ENCODE results near the gene RBP4.

DNA sequence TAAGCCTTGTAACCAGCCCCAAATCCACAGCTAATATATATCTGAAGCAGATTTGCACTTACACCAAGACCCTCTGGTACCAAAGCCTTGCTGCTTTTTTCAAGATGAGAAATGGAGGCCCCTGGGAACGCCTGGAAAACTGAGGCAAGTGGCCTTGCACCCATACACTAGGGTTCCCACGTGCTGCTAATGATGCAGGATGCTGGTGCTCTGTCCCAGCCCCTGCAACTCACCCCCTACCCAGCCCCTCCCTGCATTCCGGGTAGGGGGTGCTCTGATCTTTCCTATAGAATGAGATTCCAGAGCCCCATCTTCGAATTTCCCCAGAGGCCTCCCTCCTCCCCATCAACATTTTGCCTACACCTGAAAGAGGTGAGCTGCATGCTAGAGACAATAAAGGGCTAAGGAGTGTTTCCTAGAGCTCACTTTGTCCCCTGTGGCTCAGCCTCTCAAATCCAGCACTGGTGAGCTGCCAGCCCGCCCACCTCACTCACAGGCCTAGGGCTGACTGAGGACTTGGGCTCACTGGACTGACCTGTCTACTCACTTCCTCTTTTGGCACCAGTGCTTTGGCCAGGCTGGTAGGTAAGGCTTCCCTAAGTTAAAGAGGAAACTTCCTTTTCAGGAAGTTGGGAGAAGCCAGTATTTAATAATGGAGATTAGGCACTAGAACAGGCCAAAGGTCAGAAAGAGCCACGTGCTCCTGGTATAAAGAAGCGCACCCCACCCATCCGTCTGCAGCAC lies 9.8 kb downstream of the RBP4 start:
- TF ChIP-seq, protein P1, sequence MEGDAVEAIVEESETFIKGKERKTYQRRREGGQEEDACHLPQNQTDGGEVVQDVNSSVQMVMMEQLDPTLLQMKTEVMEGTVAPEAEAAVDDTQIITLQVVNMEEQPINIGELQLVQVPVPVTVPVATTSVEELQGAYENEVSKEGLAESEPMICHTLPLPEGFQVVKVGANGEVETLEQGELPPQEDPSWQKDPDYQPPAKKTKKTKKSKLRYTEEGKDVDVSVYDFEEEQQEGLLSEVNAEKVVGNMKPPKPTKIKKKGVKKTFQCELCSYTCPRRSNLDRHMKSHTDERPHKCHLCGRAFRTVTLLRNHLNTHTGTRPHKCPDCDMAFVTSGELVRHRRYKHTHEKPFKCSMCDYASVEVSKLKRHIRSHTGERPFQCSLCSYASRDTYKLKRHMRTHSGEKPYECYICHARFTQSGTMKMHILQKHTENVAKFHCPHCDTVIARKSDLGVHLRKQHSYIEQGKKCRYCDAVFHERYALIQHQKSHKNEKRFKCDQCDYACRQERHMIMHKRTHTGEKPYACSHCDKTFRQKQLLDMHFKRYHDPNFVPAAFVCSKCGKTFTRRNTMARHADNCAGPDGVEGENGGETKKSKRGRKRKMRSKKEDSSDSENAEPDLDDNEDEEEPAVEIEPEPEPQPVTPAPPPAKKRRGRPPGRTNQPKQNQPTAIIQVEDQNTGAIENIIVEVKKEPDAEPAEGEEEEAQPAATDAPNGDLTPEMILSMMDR (IDR thresholded peaks at IDR 0.05), result no peak
- TF ChIP-seq POLR2A (IDR thresholded peaks at IDR 0.05; ENCODE audit: low read length), result no peak
- TF ChIP-seq POLR2AphosphoS2 (conservative IDR thresholded peaks at IDR 0.05; ENCODE audit: low read length), result no peak
- TF ChIP-seq ZC3H11A (IDR thresholded peaks at IDR 0.05), result no peak
- TF ChIP-seq, protein P2, sequence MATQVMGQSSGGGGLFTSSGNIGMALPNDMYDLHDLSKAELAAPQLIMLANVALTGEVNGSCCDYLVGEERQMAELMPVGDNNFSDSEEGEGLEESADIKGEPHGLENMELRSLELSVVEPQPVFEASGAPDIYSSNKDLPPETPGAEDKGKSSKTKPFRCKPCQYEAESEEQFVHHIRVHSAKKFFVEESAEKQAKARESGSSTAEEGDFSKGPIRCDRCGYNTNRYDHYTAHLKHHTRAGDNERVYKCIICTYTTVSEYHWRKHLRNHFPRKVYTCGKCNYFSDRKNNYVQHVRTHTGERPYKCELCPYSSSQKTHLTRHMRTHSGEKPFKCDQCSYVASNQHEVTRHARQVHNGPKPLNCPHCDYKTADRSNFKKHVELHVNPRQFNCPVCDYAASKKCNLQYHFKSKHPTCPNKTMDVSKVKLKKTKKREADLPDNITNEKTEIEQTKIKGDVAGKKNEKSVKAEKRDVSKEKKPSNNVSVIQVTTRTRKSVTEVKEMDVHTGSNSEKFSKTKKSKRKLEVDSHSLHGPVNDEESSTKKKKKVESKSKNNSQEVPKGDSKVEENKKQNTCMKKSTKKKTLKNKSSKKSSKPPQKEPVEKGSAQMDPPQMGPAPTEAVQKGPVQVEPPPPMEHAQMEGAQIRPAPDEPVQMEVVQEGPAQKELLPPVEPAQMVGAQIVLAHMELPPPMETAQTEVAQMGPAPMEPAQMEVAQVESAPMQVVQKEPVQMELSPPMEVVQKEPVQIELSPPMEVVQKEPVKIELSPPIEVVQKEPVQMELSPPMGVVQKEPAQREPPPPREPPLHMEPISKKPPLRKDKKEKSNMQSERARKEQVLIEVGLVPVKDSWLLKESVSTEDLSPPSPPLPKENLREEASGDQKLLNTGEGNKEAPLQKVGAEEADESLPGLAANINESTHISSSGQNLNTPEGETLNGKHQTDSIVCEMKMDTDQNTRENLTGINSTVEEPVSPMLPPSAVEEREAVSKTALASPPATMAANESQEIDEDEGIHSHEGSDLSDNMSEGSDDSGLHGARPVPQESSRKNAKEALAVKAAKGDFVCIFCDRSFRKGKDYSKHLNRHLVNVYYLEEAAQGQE (IDR thresholded peaks at IDR 0.05), result no peak
- TF ChIP-seq, protein P3, sequence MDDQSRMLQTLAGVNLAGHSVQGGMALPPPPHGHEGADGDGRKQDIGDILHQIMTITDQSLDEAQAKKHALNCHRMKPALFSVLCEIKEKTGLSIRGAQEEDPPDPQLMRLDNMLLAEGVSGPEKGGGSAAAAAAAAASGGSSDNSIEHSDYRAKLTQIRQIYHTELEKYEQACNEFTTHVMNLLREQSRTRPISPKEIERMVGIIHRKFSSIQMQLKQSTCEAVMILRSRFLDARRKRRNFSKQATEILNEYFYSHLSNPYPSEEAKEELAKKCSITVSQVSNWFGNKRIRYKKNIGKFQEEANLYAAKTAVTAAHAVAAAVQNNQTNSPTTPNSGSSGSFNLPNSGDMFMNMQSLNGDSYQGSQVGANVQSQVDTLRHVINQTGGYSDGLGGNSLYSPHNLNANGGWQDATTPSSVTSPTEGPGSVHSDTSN (IDR thresholded peaks at IDR 0.05), result no peak
- TF ChIP-seq JUN (IDR thresholded peaks at IDR 0.05), result no peak
- TF ChIP-seq JUNB (IDR thresholded peaks at IDR 0.05), result no peak

Measured in A549 (cell line).